Small intestine (tissue), 16 donors: Measurements from ENCODE around the gene RAP1A. TPM values are rescaled to one million over a fixed set of nuclear protein-coding genes. Genes with fewer than 3 reads are reported as not detected.

Source experiments
- DNase-seq, 2 donors: peaks; one replicate each; pipeline versions ENCODE4 v3.0.0 to v3.0.0-alpha.2; 2013
- FAIRE-seq: peaks from 2 replicates; lab custom pipeline; 2012; peaks lifted over from hg19 to GRCh38; lab: Jason Lieb, UNC
- H3K27ac ChIP-seq, 3 donors: one replicate each; pipeline ENCODE4 v1.5.1; 2013; ENCODE audit warnings: low read length in 2 of 3, mild to moderate bottlenecking in 2 of 3, control low read depth in 1 of 3, inconsistent platforms in 1 of 3, low read depth in 1 of 3, moderate library complexity in 1 of 3
- H3K27me3 ChIP-seq, 3 donors: one replicate each; pipeline ENCODE4 v1.6.1; 2013; ENCODE audit warnings: low read length in 3 of 3, inconsistent platforms in 1 of 3; ENCODE audit not compliant: control insufficient read depth in 3 of 3, insufficient read depth in 3 of 3
- H3K36me3 ChIP-seq, 3 donors: one replicate each; pipeline ENCODE4 v1.6.1; 2013; ENCODE audit warnings: low read length in 3 of 3, inconsistent platforms in 1 of 3, low read depth in 1 of 3, mild to moderate bottlenecking in 1 of 3, moderate library complexity in 1 of 3; ENCODE audit not compliant: control insufficient read depth in 3 of 3, insufficient read depth in 2 of 3
- H3K4me1 ChIP-seq, 3 donors: one replicate each; pipeline ENCODE4 v1.6.1; 2013; ENCODE audit warnings: low read length in 2 of 3, inconsistent platforms in 1 of 3, low read depth in 1 of 3, mild to moderate bottlenecking in 1 of 3, moderate library complexity in 1 of 3; ENCODE audit not compliant: control insufficient read depth in 3 of 3, insufficient read depth in 2 of 3
- H3K4me3 ChIP-seq, 3 donors: one replicate each; pipeline ENCODE4 v1.5.1; 2013; ENCODE audit warnings: low read length in 3 of 3, control low read depth in 1 of 3, inconsistent platforms in 1 of 3, low read depth in 1 of 3, mild to moderate bottlenecking in 1 of 3, moderate library complexity in 1 of 3
- H3K9me3 ChIP-seq, 2 donors: one replicate each; pipeline ENCODE4 v1.6.1; 2013; ENCODE audit warnings: low read depth in 1 of 2, low read length in 1 of 2; ENCODE audit not compliant: control insufficient read depth in 2 of 2, insufficient read depth in 1 of 2
- WGBS, 3 donors: extraction: QIAGEN DNeasy Blood & Tissue Kit; methylation state at CpG; one replicate each; pipeline ENCODE4 v1.1.7; 2013; 5-methylcytosine and 5-hydroxymethylcytosine counted together
- long read RNA-seq, 10 donors: transcript quantifications; one replicate each; lab custom pipeline, GENCODE V29; 2026
- polyA plus RNA-seq, 4 donors: library from polyadenylated mRNA; stranded (reverse) in 3 of 4; unstranded in 1 of 4; fragments of 200-250 nt in 3 of 4; fragments of 120-200 nt in 1 of 4; gene quantifications; one replicate each; pipeline versions ENCODE4 v1.2.1 to v1.2.3, GENCODE V29; 2013
- donor health status: healthy with polysubstance abuse.
- donor health status: control.
- donor health status: control.
- donor health status: Bipolar disorder and iron deficiency.
- donor health status: healthy.

RAP1A gene
- 100 to 1,000 TPM in 1 of 4 donors, 10 to 100 TPM in 3; 75.4 to 150 (median 92.7) TPM for polyA plus RNA-seq
- long read RNA-seq, donor 1 = 0 reads
- long read RNA-seq, donor 2, full-length matches to known transcripts = 18 of 25 reads
- long read RNA-seq, donor 2, partial matches to known transcripts = 7 of 25 reads
- long read RNA-seq, donor 2, other reads (novel, unspliced or antisense) = 0 of 25 reads
- long read RNA-seq, donor 3, full-length matches to known transcripts = 22 of 71 reads
- long read RNA-seq, donor 3, partial matches to known transcripts = 49 of 71 reads
- long read RNA-seq, donor 3, other reads (novel, unspliced or antisense) = 0 of 71 reads
- long read RNA-seq, donor 4, full-length matches to known transcripts = 2 of 2 reads
- long read RNA-seq, donor 4, partial matches to known transcripts = 0 of 2 reads
- long read RNA-seq, donor 4, other reads (novel, unspliced or antisense) = 0 of 2 reads
- long read RNA-seq, donor 5, full-length matches to known transcripts = 8 of 28 reads
- long read RNA-seq, donor 5, partial matches to known transcripts = 20 of 28 reads
- long read RNA-seq, donor 5, other reads (novel, unspliced or antisense) = 0 of 28 reads
- long read RNA-seq, donor 6, full-length matches to known transcripts = 29 of 61 reads
- long read RNA-seq, donor 6, partial matches to known transcripts = 32 of 61 reads
- long read RNA-seq, donor 6, other reads (novel, unspliced or antisense) = 0 of 61 reads
- long read RNA-seq, donor 7 = 0 reads
- long read RNA-seq, donor 8, full-length matches to known transcripts = 3 of 3 reads
- long read RNA-seq, donor 8, partial matches to known transcripts = 0 of 3 reads
- long read RNA-seq, donor 8, other reads (novel, unspliced or antisense) = 0 of 3 reads
- long read RNA-seq, donor 9, full-length matches to known transcripts = 7 of 7 reads
- long read RNA-seq, donor 9, partial matches to known transcripts = 0 of 7 reads
- long read RNA-seq, donor 9, other reads (novel, unspliced or antisense) = 0 of 7 reads
- long read RNA-seq, donor 10, full-length matches to known transcripts = 71 of 119 reads
- long read RNA-seq, donor 10, partial matches to known transcripts = 48 of 119 reads
- long read RNA-seq, donor 10, other reads (novel, unspliced or antisense) = 0 of 119 reads

DNA sequence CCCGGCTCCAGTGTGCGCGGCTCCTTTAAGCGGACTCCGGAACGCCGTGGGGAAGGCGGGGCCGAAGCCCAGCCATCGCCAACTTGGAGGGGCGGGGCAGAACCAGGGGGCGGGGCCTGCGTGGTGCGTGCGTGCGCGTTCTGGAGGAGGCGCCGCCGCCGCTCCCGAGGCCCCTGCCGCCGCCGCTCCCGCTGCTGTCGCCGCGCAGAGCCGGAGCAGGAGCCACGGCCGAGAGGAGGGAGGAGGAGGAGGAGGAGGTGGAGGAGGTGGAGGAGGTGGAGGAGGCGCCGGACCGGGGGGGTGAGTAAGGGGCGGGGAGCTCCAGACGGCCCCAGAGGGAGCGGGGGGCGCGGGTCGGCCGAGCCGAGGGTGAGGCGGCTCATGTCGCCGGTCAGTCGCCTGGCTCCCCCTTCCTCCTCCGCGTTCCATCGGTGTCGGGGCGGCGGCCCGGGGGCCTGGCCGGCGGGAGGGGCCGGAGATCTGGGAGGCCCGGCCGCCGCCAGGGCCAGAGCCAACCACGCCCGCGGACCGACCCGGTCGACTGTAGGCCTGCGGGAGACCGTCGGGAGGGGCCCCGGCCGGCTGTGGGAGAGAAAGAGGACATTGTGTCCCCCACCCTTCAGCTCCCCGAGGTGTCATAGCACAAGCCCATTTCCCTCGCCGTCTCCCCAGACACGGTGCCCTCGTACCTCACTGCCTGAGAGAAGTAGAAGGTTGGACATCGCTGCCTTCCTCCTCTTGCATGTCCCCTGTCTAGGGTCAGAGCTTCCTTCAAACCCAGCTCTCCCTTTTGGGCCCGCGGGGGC lies at the start of gene RAP1A:
Gene RAP1A, plus strand, starts transcription at position 155 of the 806 bp plus-strand sequence. CDS start 71,572 bp downstream, outside the sequence.
- DNase-seq (peak; percentile 94 to 96), FAIRE-seq (no peak)
- no peaks in the 10 kb centered on the region for H3K9me3 ChIP-seq
- WGBS, 3 donors = 0 to 1% (median 1%) methylated on average over 37 to 79 of the region's 79 CpGs
- peak within 1 kb of the TSS; percentile 80 to 90 (median 80) for H3K4me3 ChIP-seq
- peaks cover 4 to 21% (median 10%) of the 10 kb centered on the region in 3 donors for H3K4me1 ChIP-seq
- peak within 1 kb of the TSS; percentile 88 to 98 (median 90) for H3K27ac ChIP-seq
- no peaks in the 10 kb centered on the region for H3K27me3 ChIP-seq
- no peaks in the 10 kb centered on the region for H3K36me3 ChIP-seq

DNA sequence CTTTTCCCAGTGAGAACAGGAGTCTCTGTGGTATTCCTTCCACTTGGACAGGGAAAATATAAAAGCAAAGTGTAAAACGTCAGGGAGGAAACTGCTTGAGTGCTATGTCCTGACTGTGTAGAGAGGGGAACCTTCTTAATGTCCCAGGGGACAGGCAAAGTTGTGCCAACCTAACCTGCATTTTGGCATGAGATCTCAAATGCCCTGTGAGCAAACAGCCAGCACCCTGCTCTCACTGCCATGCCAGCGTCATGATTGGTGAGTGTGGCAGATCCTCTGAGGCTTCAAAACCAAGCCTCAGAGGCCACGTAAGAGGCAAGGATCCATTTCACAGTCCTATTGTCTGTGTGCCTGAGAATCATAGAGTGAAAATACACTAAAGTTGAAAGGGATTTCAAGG lies 49.7 kb upstream of the RAP1A start:
- Histone ChIP-seq H3K4me1 (peaks cover 0 to 7% (median 0%) of the 10 kb centered on the region in 3 donors), H3K36me3 (no peaks in the 10 kb centered on the region), H3K4me3 (no peak overlapping the region), H3K27ac (no peak overlapping the region), H3K9me3 (no peaks in the 10 kb centered on the region), H3K27me3 (no peaks in the 10 kb centered on the region)
- DNase-seq (no peak), FAIRE-seq (no peak)
- 72 to 85% (median 82%) methylated on average over 3 of the region's 3 CpGs for WGBS, 3 donors

DNA sequence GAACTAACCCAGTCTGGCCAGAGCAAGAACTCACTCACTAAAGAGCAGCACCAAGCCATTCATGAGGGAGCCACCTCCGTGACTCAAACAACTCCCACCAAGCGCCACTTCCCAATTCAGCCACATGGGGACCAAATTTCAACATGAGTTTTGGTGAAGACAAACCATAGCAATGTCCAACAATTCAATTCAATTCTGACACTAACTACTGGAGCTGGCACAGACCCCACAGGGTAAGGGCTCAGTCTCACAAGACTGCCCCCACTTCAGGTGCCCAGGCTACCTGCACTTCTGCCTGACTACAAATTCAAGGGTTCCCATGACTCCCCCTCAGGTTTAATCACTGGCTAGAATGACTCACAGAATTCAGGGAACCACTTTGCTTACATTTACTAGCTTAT lies 48.8 kb upstream of the RAP1A start:
- FAIRE-seq (no peak), DNase-seq (no peak)
- Histone ChIP-seq H3K27me3 (no peaks in the 10 kb centered on the region), H3K27ac (no peak overlapping the region), H3K4me3 (no peak overlapping the region), H3K4me1 (peaks cover 0 to 7% (median 0%) of the 10 kb centered on the region in 3 donors), H3K36me3 (no peaks in the 10 kb centered on the region), H3K9me3 (no peaks in the 10 kb centered on the region)
- 80 to 96% (median 91%) methylated on average over 2 of the region's 2 CpGs for WGBS, 3 donors

DNA sequence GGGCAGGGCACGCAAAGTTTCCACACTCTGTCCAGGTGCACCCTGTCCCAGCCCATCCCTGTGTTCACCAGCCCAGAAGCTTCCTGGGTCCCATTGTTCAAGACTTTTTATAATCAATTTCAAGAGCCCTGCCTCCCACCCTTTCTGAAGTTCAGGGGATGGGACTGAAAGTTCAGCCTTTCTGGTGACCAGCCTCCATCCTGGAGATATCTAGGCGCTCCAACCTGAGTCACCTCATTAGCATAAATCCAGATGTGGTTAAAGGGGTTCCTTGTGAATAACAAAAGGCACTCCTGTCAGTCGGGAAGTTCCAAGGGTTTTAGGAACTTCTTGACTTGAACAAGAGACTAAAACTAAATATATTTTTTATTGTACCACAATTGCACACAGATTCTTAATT lies 48.4 kb upstream of the RAP1A start:
- H3K9me3 ChIP-seq = no peaks in the 10 kb centered on the region
- peaks cover 0 to 5% (median 0%) of the 10 kb centered on the region in 3 donors for H3K4me1 ChIP-seq
- no peaks in the 10 kb centered on the region for H3K27me3 ChIP-seq
- DNase-seq = no peak
- 73 to 84% (median 82%) methylated on average over 3 of the region's 3 CpGs for WGBS, 3 donors
- H3K4me3 ChIP-seq = no peak overlapping the region
- no peaks in the 10 kb centered on the region for H3K36me3 ChIP-seq
- FAIRE-seq = no peak
- no peak overlapping the region for H3K27ac ChIP-seq

DNA sequence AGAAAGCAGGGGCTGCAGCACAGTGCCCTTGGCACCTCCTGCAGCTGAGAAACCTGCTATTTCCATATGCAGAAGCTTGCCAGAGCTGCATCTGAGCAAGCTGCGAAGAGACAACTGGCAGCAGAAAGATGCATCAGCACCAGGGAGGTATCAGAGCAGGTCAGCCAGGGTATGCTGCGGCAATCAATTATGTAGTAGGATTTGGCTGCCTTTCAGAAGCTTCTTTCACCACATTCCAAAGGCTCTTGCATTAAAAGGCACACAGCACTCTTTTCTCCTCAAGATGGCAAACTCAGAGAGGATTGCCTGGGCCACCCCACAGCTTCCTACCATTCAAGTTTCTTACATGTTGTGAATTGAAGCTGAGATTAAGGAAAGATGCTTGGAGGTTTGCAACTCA lies 47.6 kb upstream of the RAP1A start:
- Histone ChIP-seq H3K9me3 (no peaks in the 10 kb centered on the region), H3K27ac (no peak overlapping the region), H3K27me3 (no peaks in the 10 kb centered on the region), H3K36me3 (no peaks in the 10 kb centered on the region), H3K4me1 (peaks cover 0 to 9% (median 0%) of the 10 kb centered on the region in 3 donors), H3K4me3 (no peak overlapping the region)
- FAIRE-seq (no peak), DNase-seq (no peak)
- WGBS, 3 donors = 48 to 60% (median 48%) methylated on average over 2 of the region's 2 CpGs

DNA sequence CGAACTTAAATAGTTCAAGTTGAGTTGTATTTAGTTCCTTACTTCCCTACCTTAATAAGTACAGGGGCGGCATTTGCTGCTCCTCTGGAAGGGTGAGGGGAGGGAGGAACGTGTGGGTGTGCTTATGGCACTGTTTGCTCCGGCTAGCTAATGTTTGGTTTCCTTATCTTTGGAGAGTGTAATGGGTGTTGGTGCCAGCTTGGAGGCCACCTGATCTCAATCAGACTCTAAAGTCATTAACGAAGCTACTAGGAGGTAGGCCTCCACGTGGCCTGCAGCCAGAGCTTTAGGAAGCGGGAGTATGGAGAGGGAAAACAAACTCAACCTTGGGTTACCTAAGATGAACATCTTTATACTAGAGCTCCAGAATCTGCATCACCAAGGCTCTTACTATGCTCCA lies 43.0 kb upstream of the RAP1A start:
- WGBS, 3 donors = 25 to 61% (median 30%) methylated on average over 7 of the region's 7 CpGs
- Histone ChIP-seq H3K9me3 (no peaks in the 10 kb centered on the region), H3K36me3 (no peaks in the 10 kb centered on the region), H3K27me3 (no peaks in the 10 kb centered on the region), H3K4me1 (peaks cover 0 to 9% (median 0%) of the 10 kb centered on the region in 3 donors), H3K27ac (no peak overlapping the region), H3K4me3 (no peak overlapping the region)
- no peak for FAIRE-seq
- peak; percentile 67 to 82 for DNase-seq

DNA sequence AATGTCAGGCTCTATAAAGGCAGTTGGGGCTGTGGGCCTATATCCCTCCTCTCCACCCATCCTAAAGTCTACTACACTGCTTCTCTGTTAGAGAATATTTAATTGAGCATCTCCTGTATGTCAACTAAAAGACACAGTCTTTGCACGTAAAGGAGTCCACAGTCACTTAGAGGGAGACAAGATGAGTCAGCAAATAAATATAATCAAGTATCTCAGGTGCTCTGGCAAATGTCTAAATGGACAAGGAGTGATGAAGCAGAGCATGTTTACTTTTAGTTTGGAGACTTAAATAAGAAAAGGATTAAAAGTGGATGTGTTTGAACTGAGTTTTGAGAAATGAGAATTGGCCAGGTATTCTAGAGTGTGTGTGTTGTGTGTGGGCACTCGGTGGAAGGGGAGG lies 41.8 kb upstream of the RAP1A start:
- H3K27me3 ChIP-seq = no peaks in the 10 kb centered on the region
- peaks cover 0 to 9% (median 2%) of the 10 kb centered on the region in 3 donors for H3K4me1 ChIP-seq
- no peaks in the 10 kb centered on the region for H3K9me3 ChIP-seq
- DNase-seq (no peak), FAIRE-seq (no peak)
- H3K36me3 ChIP-seq = no peaks in the 10 kb centered on the region
- H3K27ac ChIP-seq = no peak overlapping the region
- WGBS, 3 donors = 86 to 88% (median 88%) methylated on average over 2 of the region's 2 CpGs
- no peak overlapping the region for H3K4me3 ChIP-seq
